WERI-Rb-1 (cell line): ENCODE measurements around the gene SLC35F4.
"Not testable (repeated sequence)": the region's sequence is repeated elsewhere in the genome, so short reads cannot be mapped to it uniquely, and the experiment has no call there.

Experiments
- DNase-seq: peaks from one replicate; pipeline ENCODE4 v3.0.0-alpha.2; 2020
- H3K27ac ChIP-seq: fragments of 250-450 bp; sonication (Bioruptor Pico); 2 replicates; pipeline ENCODE4 v1.5.1; 2020; ENCODE audit warnings: mild to moderate bottlenecking, moderate library complexity
- H3K27me3 ChIP-seq: fragments of 250-450 bp; sonication (Bioruptor Pico); 2 replicates; pipeline ENCODE4 v1.5.1; 2021; ENCODE audit warnings: mild to moderate bottlenecking, low read depth, moderate library complexity; ENCODE audit not compliant: insufficient read depth, severe bottlenecking
- H3K36me3 ChIP-seq: fragments of 250-450 bp; sonication (Bioruptor Pico); 2 replicates; pipeline ENCODE4 v1.5.1; 2020; ENCODE audit warnings: mild to moderate bottlenecking, moderate library complexity
- H3K4me3 ChIP-seq: 2 replicates; pipeline ENCODE4 v1.5.1; 2011; ENCODE audit warnings: low read depth, mild to moderate bottlenecking, control low read depth, low read length
- H3K9me3 ChIP-seq: fragments of 250-450 bp; sonication (Bioruptor Pico); 2 replicates; pipeline ENCODE4 v1.5.1; 2021; ENCODE audit warnings: mild to moderate bottlenecking, moderate library complexity; ENCODE audit not compliant: severe bottlenecking
- CTCF ChIP-seq: IDR thresholded peaks from 2 replicates; pipeline ENCODE4 v1.5.1; 2011; ENCODE audit warnings: low read depth, mild to moderate bottlenecking, control low read depth, inconsistent platforms, low read length

SLC35F4 gene

GRCh38 chr14:57755018-57755521 is 110.8 kb downstream of the SLC35F4 start:
- Histone ChIP-seq H3K27me3 (no peaks in the 10 kb centered on the region), H3K4me3 (no peak overlapping the region), H3K36me3 (no peaks in the 10 kb centered on the region), H3K27ac (no peak overlapping the region), H3K9me3 (no peaks in the 10 kb centered on the region)
- DNase-seq: no peak
- TF ChIP-seq CTCF: no peak

DNA sequence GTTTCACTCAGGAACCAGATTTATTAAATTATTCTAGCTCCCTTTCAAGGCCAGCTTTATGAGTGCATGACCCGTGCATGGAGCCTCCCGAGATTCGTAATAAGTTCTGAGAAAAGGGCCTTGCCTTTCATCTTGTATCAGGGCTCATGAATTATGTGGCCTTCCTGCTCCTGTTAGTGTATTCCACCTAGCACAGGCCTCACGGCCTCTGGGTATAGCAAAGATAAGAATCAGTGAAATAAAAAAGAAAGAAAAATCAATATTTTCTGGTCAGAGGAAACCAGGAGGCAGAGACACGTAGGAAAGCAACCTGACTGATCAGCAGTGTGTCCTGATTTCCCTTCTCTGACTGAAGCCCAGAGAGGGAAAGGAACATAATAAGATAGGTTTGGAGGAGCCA is 111.4 kb downstream of the SLC35F4 start:
- Histone ChIP-seq H3K36me3 (no peaks in the 10 kb centered on the region), H3K9me3 (no peaks in the 10 kb centered on the region), H3K27ac (no peak overlapping the region), H3K4me3 (no peak overlapping the region), H3K27me3 (no peaks in the 10 kb centered on the region)
- DNase-seq: no peak
- TF ChIP-seq CTCF: no peak

DNA sequence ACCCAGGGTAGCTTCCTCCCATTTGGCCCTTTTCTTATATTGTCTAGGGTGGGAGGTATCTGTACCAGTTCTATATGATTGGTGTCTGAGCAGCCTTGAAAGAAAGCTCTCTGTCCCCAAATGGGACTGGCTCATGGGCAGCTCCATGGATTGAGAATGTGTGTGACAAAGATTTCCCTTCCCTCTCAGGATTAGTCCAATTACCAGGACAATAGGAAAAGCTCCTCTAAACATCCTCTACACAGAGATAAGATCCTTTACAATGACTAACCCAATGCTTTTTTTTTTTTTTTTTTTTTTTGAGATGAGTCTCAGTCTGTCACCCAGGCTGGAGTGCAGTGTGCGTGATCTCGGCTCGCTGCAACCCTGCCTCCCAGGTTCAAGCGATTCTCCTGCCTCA is 112.1 kb downstream of the SLC35F4 start:
- no peak overlapping the region for H3K27ac ChIP-seq
- no peaks in the 10 kb centered on the region for H3K27me3 ChIP-seq
- DNase-seq: no peak
- no peaks in the 10 kb centered on the region for H3K9me3 ChIP-seq
- no peaks in the 10 kb centered on the region for H3K36me3 ChIP-seq
- TF ChIP-seq CTCF: no peak
- no peak overlapping the region for H3K4me3 ChIP-seq

GRCh38 chr14:57752142-57752695 is 113.7 kb downstream of the SLC35F4 start:
- not testable (repeated sequence) for H3K36me3 ChIP-seq, H3K4me3 ChIP-seq, DNase-seq, H3K9me3 ChIP-seq, H3K27me3 ChIP-seq, H3K27ac ChIP-seq

DNA sequence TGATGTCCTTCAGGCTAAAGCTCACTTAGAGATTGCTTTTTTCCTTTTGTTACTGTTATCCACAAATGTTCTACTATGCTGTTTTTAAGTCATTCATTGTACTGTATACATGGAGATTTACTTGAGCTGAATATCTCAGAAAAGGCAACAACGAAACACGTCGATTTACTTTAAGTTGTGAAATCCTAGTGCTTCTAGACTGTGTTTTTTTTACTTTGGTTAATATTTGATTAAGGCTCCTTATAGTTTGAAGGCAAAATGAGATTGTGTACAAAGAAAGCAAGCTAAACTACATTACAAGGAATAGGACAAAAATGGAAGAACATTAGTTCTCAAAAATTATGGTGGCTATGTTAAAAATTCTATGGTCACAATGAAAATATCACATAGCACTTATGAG is 114.5 kb downstream of the SLC35F4 start:
- no peak overlapping the region for H3K27ac ChIP-seq
- no peak for TF ChIP-seq CTCF

DNA sequence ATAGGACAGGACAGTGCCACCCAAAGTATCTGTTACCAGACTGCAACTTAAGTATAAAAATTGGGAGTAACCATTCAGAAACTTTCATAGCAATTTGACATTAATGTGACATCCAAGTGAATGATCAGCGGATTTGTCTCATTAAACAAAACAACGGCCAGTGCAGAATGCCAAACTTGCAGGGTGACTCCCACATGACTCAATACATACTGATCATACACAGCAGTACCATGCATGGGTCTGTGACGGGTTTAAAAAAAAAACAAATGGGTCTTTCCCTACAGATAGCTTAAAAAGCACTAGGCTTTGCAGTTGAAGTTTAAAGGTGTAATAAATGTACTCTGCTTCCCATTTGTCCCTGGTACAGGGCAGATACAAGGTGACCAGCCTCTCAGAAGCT is 116.6 kb downstream of the SLC35F4 start:
- TF ChIP-seq CTCF: no peak
- H3K36me3 ChIP-seq: no peaks in the 10 kb centered on the region
- no peak overlapping the region for H3K27ac ChIP-seq
- DNase-seq: no peak
- no peaks in the 10 kb centered on the region for H3K9me3 ChIP-seq
- no peaks in the 10 kb centered on the region for H3K27me3 ChIP-seq
- no peak overlapping the region for H3K4me3 ChIP-seq

More for the DNA sequence above, 114.5 kb downstream of the SLC35F4 start:
- Histone ChIP-seq H3K36me3 (no peaks in the 10 kb centered on the region), H3K27me3 (no peaks in the 10 kb centered on the region), H3K4me3 (no peak overlapping the region), H3K9me3 (no peaks in the 10 kb centered on the region)
- DNase-seq: no peak
